Measurements from ENCODE around the gene MMUT.

- no peak for TF ChIP-seq FOXA1 (IDR thresholded peaks at IDR 0.05)
- TF ChIP-seq RXRA (IDR thresholded peaks at IDR 0.05) = no peak
- TF ChIP-seq REST (IDR thresholded peaks at IDR 0.05) = no peak
- no peak for TF ChIP-seq TAF1 (conservative IDR thresholded peaks at IDR 0.05)
- TF ChIP-seq MAX (IDR thresholded peaks at IDR 0.05) = no peak
- TF ChIP-seq CTCF (IDR thresholded peaks at IDR 0.05; ENCODE audit: low read depth, low read length, missing input control) = no peak
- TF ChIP-seq EGR1 (IDR thresholded peaks at IDR 0.05; ENCODE audit: low read depth in 2 of 2) = no peak
- no peak for TF ChIP-seq SP1 (IDR thresholded peaks at IDR 0.05)
- TF ChIP-seq GABPA (IDR thresholded peaks at IDR 0.05 in 1 of 2, conservative IDR thresholded peaks at IDR 0.05 in 1 of 2) = no peak
- TF ChIP-seq ATF3 (IDR thresholded peaks at IDR 0.05) = no peak
- no peak for TF ChIP-seq RAD21 (IDR thresholded peaks at IDR 0.05)
- no peak for TF ChIP-seq NR2F2 (IDR thresholded peaks at IDR 0.05)
Measured at GRCh38 chr6:49430866-49431265, 32.2 kb downstream of the MMUT start.

Data from liver (tissue), 3 donors.